Femur (tissue), 1 donor: ENCODE results near the gene VWA8.
A peak's percentile ranks its signal among the peaks of the same experiment; 100 is the strongest.
"Not testable (repeated sequence)": the region's sequence is repeated elsewhere in the genome, so short reads cannot be mapped to it uniquely, and the experiment has no call there.

ENCODE experiments used
- DNase-seq: peaks from one replicate; pipeline ENCODE4 v3.0.0-alpha.2; 2017

VWA8 gene

GRCh38 chr13:41680900-41681299, 280.0 kb downstream of the VWA8 start:
- no peak for DNase-seq

GRCh38 chr13:41678848-41679247, 282.1 kb downstream of the VWA8 start:
- DNase-seq, result peak; percentile 52

- no peak for DNase-seq
Observed at GRCh38 chr13:41678249-41678648, 282.7 kb downstream of the VWA8 start.

DNA sequence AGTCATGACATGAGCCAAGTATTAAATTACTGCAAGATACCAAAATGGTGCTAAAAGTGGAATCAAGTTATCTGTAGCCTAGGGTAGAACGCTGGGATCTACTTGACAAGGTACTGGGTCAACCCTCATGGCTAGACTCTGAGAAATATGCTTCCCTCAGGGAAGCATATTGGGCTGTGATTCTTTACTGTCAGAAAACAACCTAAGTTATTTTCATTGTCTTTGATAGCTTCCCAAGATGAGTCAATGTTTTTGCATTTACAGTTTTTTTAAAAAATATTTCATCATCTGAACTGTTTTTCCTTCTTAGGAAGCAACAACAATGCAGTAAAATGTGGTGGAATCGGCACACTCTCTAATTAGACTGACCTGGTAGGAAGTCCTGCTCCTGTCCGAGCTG, 285.6 kb downstream of the VWA8 start:
- no peak for DNase-seq

- DNase-seq, result no peak
Observed at GRCh38 chr13:41674246-41674645, 286.7 kb downstream of the VWA8 start.

- DNase-seq, result peak; percentile 65
Observed at GRCh38 chr13:41673640-41674039, 287.3 kb downstream of the VWA8 start.

DNA sequence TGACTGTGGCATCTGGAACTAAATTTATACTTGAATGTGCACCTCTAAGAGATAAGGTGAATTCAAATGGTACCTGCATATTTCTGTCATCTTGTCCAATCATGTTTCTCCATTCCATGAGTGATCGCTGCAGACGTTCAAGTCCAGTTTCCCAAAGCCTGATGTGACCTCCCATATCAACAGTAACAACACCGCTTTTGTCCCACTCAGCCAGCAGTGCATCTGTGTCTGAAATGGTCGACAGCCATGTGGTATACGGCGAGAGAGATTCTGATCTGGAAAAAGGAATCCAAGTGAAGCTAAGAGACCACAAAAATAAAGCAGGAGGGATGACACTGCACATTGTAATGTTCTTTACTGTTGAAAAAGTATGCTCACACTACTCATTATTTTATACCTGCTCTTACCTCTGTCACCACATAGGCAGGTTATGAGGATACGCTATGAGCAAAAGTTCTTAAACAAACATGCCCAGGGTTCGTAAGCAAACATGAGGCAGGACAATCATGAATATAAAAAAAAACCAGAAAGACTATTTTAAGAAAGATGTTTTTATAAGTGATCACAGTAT, 290.0 kb downstream of the VWA8 start:
- no peak for DNase-seq

DNA sequence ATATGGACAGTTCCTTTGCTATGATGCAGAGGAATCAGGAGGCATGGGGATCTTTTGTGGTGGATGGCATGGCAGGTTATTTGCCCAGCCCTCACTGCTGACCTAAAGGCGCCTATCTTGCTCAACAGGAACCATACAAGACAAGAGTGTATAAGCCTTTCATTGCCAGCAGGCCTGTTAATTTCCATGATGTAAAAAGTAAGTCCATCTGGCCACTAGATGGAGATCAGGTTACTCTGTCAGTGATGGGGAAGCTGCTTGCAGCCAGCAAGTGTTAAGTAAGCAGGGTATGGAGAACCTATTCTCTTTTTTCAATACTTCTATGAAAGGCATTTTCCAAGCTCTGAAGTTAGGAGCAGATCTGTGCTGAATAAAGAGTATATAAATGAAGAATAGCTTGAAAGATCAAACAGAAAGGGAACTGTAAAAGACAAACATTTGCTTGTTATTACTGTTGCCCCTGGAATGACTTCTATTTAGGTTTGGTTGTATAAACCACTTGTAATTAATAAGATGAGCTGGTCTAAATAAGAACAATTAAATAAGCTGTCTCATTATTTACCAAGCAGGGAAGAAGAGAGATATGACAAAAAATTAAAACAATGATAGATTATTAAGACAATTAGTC, 292.7 kb downstream of the VWA8 start:
- DNase-seq, result peak; percentile 79

DNA sequence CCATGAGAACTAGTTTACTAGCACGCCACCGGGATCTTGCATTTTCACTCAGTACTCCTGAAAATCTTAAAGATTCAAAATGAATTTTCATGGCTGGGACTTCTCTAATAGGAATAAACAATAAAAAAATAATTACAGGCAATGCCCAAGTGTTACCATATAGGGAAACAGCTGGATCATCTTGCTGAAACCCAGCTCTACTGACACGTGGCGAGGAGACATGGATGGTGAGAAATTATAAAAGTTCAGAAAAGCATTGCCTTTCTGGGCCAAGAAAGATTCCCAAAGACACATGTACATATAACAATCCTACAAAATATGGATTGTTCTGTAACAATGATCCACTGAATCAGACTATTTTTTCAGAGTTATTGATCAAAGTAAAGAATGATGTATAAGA, 294.3 kb downstream of the VWA8 start:
- DNase-seq, result no peak

DNA sequence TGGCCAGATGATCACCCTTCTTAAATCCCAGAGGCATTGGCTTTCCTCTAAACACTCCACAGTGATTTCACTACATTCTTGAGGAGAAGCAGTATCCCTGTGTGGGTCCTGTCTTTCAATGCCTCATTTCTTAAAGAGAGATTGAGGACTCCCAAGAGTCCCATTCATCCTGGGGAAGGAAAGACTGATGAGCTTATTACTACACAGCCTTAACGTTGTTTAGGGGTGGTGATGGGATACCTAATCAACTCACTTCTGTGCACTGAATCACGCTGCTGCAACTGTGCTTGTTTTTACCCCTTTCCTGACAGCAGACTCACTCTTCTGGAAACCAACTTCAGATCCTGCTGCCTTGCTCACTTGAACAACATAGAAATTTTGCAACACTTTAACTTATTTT, 300.5 kb downstream of the VWA8 start:
- DNase-seq, result no peak

DNA sequence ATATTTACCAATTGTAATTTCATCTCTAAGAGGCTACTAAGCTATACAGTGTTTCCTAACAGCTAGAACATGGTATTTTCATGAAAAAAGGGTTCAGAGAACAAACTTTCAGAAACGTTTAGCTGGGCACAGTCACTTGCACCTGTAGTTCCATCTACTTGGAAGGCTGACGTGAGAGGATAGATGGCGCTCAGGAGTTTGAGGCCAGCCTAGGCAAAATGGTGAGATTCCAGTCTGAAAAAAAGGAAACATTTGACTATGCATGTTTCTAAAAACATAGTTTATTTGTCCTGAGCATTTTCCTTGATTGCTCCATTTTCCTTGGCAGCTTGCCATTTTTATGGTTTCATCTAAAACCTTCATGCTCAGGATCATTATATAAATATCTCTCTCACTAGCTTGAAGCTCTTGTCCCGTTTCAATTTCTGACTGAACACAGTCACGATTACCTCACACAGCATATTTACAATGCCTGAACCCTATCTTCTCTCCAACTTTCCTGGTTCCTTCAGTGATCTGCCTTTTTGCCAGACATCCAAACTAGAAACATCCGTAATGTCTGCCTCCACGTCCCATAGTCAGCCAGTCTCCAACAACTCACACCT, 302.8 kb downstream of the VWA8 start:
- DNase-seq, result no peak

- DNase-seq, result no peak
Observed at GRCh38 chr13:41655997-41656396, 304.9 kb downstream of the VWA8 start.

- DNase-seq, result no peak
Observed at GRCh38 chr13:41654796-41655195, 306.1 kb downstream of the VWA8 start.

DNA sequence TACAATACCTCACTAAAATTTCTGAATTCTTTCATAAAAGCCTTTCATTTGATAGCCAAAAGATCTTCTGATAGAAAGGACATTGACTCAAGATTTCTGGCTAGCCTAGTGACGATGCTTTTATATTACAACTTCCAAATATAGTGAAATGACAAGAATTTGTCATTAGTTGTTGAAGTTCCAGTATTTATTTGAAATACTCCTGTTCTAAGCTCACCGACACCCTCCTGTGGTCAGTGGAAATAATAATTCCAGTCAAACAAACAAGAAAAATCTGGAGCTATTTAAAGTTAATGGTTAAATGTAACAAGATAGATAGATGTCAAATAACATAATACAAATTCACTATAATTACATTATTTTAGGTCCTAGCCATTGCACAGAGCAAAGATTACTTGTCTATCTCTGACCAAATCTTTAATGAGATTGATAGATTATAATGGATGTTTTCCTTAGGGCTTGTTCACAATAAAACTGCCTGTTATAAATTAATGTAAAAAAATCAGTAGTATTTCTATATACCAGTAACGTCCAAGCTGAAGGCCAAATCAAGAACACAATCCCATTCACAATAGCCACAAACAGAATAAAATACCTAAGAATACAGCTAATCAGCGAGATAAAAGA, 308.1 kb downstream of the VWA8 start:
- DNase-seq, result no peak

- DNase-seq, result no peak
Observed at GRCh38 chr13:41651413-41652058, 309.4 kb downstream of the VWA8 start.

- no peak for DNase-seq
Observed at GRCh38 chr13:41650706-41651105, 310.2 kb downstream of the VWA8 start.

- no peak for DNase-seq
Observed at GRCh38 chr13:41649659-41650058, 311.2 kb downstream of the VWA8 start.

- DNase-seq, result no peak
Observed at GRCh38 chr13:41648314-41648935, 312.5 kb downstream of the VWA8 start.

GRCh38 chr13:41647699-41648313, 313.1 kb downstream of the VWA8 start:
- not testable (repeated sequence) for DNase-seq

- DNase-seq, result peak; percentile 66
Observed at GRCh38 chr13:41645331-41645730, 315.6 kb downstream of the VWA8 start.

DNA sequence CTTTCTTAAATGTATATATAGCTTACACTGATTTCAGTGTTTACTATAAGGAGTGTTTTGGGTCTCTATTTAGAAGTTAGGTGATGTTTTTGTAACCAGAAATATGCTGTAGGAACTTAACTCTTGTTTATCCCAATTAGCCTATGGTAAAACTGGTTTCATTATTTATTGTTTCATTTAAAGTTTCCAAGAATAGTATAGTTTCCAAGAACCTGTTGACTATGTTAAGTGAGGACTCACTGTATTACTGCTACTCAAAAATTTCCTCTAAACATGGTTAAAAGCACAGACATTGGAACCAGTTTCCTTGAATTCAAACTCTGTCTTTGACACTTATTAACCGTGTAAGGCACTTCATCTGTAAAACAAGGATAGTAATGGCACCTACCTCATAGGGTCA, 316.2 kb downstream of the VWA8 start:
- no peak for DNase-seq

GRCh38 chr13:41643507-41643906, 317.4 kb downstream of the VWA8 start:
- no peak for DNase-seq

DNA sequence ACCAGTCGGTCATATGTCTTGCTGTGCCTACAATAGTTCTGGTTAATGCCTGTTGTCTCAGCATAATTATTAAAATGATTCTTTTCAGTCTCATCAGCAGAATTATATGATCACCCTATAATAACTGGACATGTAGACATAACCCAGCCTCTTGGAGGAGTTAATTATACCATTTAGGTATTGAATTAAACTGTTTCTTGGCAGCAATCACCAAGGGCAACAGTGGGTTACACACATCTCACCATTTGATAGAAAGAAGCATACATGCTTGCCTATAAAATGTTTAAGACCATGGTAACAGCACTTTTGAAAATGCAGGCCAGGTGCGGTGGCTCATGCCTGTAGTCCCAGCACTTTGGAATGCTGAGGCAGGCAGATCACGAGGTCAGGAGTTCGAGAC, 318.9 kb downstream of the VWA8 start:
- no peak for DNase-seq
